ENCODE results near the gene MEF2A. TPM values are rescaled to one million over a fixed set of nuclear protein-coding genes. Genes with fewer than 3 reads are reported as not detected.

The MEF2A gene
- total RNA-seq, 1 experiment from 2014 or later, result 19.6 TPM

GRCh38 chr15:99580076-99580475 lies 14.3 kb downstream of the MEF2A start:
- intact Hi-C loops (cut with micrococcal nuclease; ENCODE audit: unreplicated experiment), result no loop called here
- CTCF ChIA-PET, result no interaction called here

GRCh38 chr15:99582508-99582960 lies 16.8 kb downstream of the MEF2A start:
- peaks cover 9% of the 10 kb centered on the region for H3K9me3 Mint-ChIP-seq (ENCODE audit: unreplicated experiment)
- ChIA-PET POLR2A (interaction anchor here (0.6 kb wide), 1 partner anchor 1022 kb away, joined by 5 read pairs; no protein-coding TSS in a partner anchor), CTCF (no interaction called here)
- no TSS peak for BruUV-seq (replicated peaks)
- Histone ChIP-seq H3K36me3 (ENCODE audit: control insufficient read depth, insufficient read depth, low read length) (no peaks in the 10 kb centered on the region), H3K9me3 (peaks cover 2% of the 10 kb centered on the region; the same call in 1 of the 2 replicates), H3K4me3 (ENCODE audit: low read depth, low read length) (no peak overlapping the region), H3K27me3 (replicated peaks; ENCODE audit: control insufficient read depth, insufficient read depth, low read length) (no peaks in the 10 kb centered on the region), H3K4me1 (no peaks in the 10 kb centered on the region)
- H3K36me3 Mint-ChIP-seq (ENCODE audit: insufficient read depth, unreplicated experiment), result peaks cover 4% of the 10 kb centered on the region
- no peaks in the 10 kb centered on the region for H3K4me1 Mint-ChIP-seq (ENCODE audit: low read depth, unreplicated experiment)
- DNase-seq, result no peak
- TF ChIP-seq, protein P1, sequence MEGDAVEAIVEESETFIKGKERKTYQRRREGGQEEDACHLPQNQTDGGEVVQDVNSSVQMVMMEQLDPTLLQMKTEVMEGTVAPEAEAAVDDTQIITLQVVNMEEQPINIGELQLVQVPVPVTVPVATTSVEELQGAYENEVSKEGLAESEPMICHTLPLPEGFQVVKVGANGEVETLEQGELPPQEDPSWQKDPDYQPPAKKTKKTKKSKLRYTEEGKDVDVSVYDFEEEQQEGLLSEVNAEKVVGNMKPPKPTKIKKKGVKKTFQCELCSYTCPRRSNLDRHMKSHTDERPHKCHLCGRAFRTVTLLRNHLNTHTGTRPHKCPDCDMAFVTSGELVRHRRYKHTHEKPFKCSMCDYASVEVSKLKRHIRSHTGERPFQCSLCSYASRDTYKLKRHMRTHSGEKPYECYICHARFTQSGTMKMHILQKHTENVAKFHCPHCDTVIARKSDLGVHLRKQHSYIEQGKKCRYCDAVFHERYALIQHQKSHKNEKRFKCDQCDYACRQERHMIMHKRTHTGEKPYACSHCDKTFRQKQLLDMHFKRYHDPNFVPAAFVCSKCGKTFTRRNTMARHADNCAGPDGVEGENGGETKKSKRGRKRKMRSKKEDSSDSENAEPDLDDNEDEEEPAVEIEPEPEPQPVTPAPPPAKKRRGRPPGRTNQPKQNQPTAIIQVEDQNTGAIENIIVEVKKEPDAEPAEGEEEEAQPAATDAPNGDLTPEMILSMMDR (IDR thresholded peaks at IDR 0.05; ENCODE audit: insufficient read depth in 1 of 2, low read depth in 1 of 2, low read length in 1 of 2, severe bottlenecking in 1 of 2, unreplicated experiment in 1 of 2), result no peak
- H3K27me3 Mint-ChIP-seq (ENCODE audit: insufficient read depth, unreplicated experiment), result no peaks in the 10 kb centered on the region
- no peak overlapping the region for H3K4me3 Mint-ChIP-seq (ENCODE audit: unreplicated experiment)
- intact Hi-C loops (cut with micrococcal nuclease; ENCODE audit: unreplicated experiment), result no loop called here
- H3K27ac Mint-ChIP-seq (ENCODE audit: unreplicated experiment), result no peak overlapping the region

More at GRCh38 chr15:99580076-99580475, 14.3 kb downstream of the MEF2A start:
- no peaks in the 10 kb centered on the region for H3K27me3 ChIP-seq (replicated peaks; ENCODE audit: control insufficient read depth, insufficient read depth, low read length)
- H3K4me3 Mint-ChIP-seq (ENCODE audit: unreplicated experiment), result no peak overlapping the region
- no peaks in the 10 kb centered on the region for H3K9me3 ChIP-seq
- peaks cover 4% of the 10 kb centered on the region for H3K36me3 Mint-ChIP-seq (ENCODE audit: insufficient read depth, unreplicated experiment)
- TF ChIP-seq, protein P1 (IDR thresholded peaks at IDR 0.05; ENCODE audit: insufficient read depth in 1 of 2, low read depth in 1 of 2, low read length in 1 of 2, severe bottlenecking in 1 of 2, unreplicated experiment in 1 of 2), result no peak
- BruUV-seq (replicated peaks), result no TSS peak
- POLR2A ChIA-PET, result no interaction called here
- H3K36me3 ChIP-seq (ENCODE audit: control insufficient read depth, insufficient read depth, low read length), result no peaks in the 10 kb centered on the region
- no peak overlapping the region for H3K27ac Mint-ChIP-seq (ENCODE audit: unreplicated experiment)
- no peak for DNase-seq
- no peaks in the 10 kb centered on the region for H3K27me3 Mint-ChIP-seq (ENCODE audit: insufficient read depth, unreplicated experiment)
- H3K9me3 Mint-ChIP-seq (ENCODE audit: unreplicated experiment), result peaks cover 9% of the 10 kb centered on the region
- no peaks in the 10 kb centered on the region for H3K4me1 ChIP-seq
- H3K4me3 ChIP-seq (ENCODE audit: low read depth, low read length), result no peak overlapping the region
- no peaks in the 10 kb centered on the region for H3K4me1 Mint-ChIP-seq (ENCODE audit: low read depth, unreplicated experiment)

DNA sequence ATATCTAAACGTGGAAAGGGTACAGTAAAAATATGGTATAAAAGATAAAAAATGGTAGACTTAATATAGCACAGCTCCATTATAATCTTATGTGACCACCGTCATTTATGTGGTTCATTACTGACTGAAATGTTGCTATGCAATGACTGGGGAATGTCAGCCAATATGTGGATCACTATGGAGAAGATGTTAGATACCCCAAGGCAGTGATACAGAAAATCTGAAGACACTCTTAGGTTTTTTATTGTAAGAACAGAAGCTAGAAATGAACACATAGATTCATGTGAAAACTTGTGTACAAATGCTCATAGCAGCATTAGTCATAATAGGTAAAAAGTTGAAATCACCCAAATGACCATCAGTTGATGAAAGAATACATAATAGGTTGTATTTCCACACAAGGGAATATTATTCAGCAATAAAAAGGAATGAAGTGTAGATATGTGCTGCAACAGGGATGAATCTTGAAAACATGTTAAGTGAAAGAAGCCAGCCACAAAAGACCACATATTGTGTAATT lies 18.4 kb downstream of the MEF2A start:
- H3K27me3 ChIP-seq (replicated peaks; ENCODE audit: control insufficient read depth, insufficient read depth, low read length), result no peaks in the 10 kb centered on the region
- ChIA-PET CTCF (no interaction called here), POLR2A (no interaction called here)
- DNase-seq, result no peak
- no peaks in the 10 kb centered on the region for H3K36me3 ChIP-seq (ENCODE audit: control insufficient read depth, insufficient read depth, low read length)
- peaks cover 9% of the 10 kb centered on the region for H3K9me3 Mint-ChIP-seq (ENCODE audit: unreplicated experiment)
- H3K9me3 ChIP-seq, result peaks cover 2% of the 10 kb centered on the region; the same call in 1 of the 2 replicates
- no peaks in the 10 kb centered on the region for H3K4me1 ChIP-seq
- no peak overlapping the region for H3K27ac Mint-ChIP-seq (ENCODE audit: unreplicated experiment)
- TF ChIP-seq, protein P1 (IDR thresholded peaks at IDR 0.05; ENCODE audit: insufficient read depth in 1 of 2, low read depth in 1 of 2, low read length in 1 of 2, severe bottlenecking in 1 of 2, unreplicated experiment in 1 of 2), result no peak
- BruUV-seq (replicated peaks), result no TSS peak
- no peak overlapping the region for H3K4me3 ChIP-seq (ENCODE audit: low read depth, low read length)
- no peak overlapping the region for H3K4me3 Mint-ChIP-seq (ENCODE audit: unreplicated experiment)
- intact Hi-C loops (cut with micrococcal nuclease; ENCODE audit: unreplicated experiment), result no loop called here
- H3K4me1 Mint-ChIP-seq (ENCODE audit: low read depth, unreplicated experiment), result no peaks in the 10 kb centered on the region
- no peaks in the 10 kb centered on the region for H3K27me3 Mint-ChIP-seq (ENCODE audit: insufficient read depth, unreplicated experiment)
- peaks cover 4% of the 10 kb centered on the region for H3K36me3 Mint-ChIP-seq (ENCODE audit: insufficient read depth, unreplicated experiment)

All from Caco-2 (cell line).